Progenitor cell of endocrine pancreas (in vitro differentiated cells): ENCODE results near the gene NEBL. TPM values are rescaled to one million over a fixed set of nuclear protein-coding genes. Genes with fewer than 3 reads are reported as not detected.

ENCODE experiments used
- DNase-seq: peaks from one replicate; pipeline ENCODE4 v3.0.0; 2021; ENCODE audit warnings: low spot score; ENCODE audit not compliant: unreplicated experiment
- H3K27ac Mint-ChIP-seq: 2 replicates; pipeline ENCODE4 v1.8.0; 2021; ENCODE audit warnings: mild to moderate bottlenecking, moderate library complexity, mixed read lengths
- H3K27me3 Mint-ChIP-seq: 2 replicates; pipeline ENCODE4 v1.8.0; 2021; ENCODE audit warnings: mixed read lengths
- H3K36me3 Mint-ChIP-seq: 2 replicates; pipeline ENCODE4 v1.8.0; 2022; ENCODE audit warnings: mixed read lengths; ENCODE audit not compliant: insufficient read depth
- H3K4me1 Mint-ChIP-seq: 2 replicates; pipeline ENCODE4 v1.8.0; 2021; ENCODE audit warnings: low read depth, mixed read lengths
- H3K4me3 Mint-ChIP-seq: 2 replicates; pipeline ENCODE4 v1.8.0; 2021; ENCODE audit warnings: low read depth, mild to moderate bottlenecking, moderate library complexity, mixed read lengths
- H3K9me3 Mint-ChIP-seq: 2 replicates; pipeline ENCODE4 v1.8.0; 2021; ENCODE audit warnings: low read depth, mixed read lengths
- total RNA-seq: library from RNA; stranded (reverse); gene quantifications from 2 replicates; pipeline ENCODE4 v1.2.1, GENCODE V29; 2021
- TF ChIP-seq, protein P1 (sequence below): fragments of 200-600 bp; sonication (generic); IDR thresholded peaks from one replicate; pipeline ENCODE4 v1.5.0; 2021; ENCODE audit warnings: antibody characterized with exemption, mild to moderate bottlenecking; ENCODE audit not compliant: unreplicated experiment

Gene NEBL
- total RNA-seq, 1 donor from 2014 or later = 13.2 TPM

GRCh38 chr10:20806487-20806886 lies 90.6 kb downstream of the NEBL start:
- Mint-ChIP-seq H3K4me3 (no peak overlapping the region), H3K9me3 (peaks cover 3% of the 10 kb centered on the region), H3K4me1 (peaks cover 7% of the 10 kb centered on the region), H3K36me3 (no peaks in the 10 kb centered on the region), H3K27me3 (no peaks in the 10 kb centered on the region), H3K27ac (no peak overlapping the region)
- no peak for DNase-seq
- TF ChIP-seq, protein P1, sequence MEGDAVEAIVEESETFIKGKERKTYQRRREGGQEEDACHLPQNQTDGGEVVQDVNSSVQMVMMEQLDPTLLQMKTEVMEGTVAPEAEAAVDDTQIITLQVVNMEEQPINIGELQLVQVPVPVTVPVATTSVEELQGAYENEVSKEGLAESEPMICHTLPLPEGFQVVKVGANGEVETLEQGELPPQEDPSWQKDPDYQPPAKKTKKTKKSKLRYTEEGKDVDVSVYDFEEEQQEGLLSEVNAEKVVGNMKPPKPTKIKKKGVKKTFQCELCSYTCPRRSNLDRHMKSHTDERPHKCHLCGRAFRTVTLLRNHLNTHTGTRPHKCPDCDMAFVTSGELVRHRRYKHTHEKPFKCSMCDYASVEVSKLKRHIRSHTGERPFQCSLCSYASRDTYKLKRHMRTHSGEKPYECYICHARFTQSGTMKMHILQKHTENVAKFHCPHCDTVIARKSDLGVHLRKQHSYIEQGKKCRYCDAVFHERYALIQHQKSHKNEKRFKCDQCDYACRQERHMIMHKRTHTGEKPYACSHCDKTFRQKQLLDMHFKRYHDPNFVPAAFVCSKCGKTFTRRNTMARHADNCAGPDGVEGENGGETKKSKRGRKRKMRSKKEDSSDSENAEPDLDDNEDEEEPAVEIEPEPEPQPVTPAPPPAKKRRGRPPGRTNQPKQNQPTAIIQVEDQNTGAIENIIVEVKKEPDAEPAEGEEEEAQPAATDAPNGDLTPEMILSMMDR = no peak

- DNase-seq = no peak
- no peaks in the 10 kb centered on the region for H3K9me3 Mint-ChIP-seq
- peaks cover 5% of the 10 kb centered on the region for H3K4me1 Mint-ChIP-seq
Measured at GRCh38 chr10:20797290-20797689, 99.8 kb downstream of the NEBL start.

GRCh38 chr10:20795391-20795790 lies 101.7 kb downstream of the NEBL start:
- Mint-ChIP-seq H3K9me3 (no peaks in the 10 kb centered on the region), H3K36me3 (no peaks in the 10 kb centered on the region), H3K4me3 (no peak overlapping the region), H3K27me3 (no peaks in the 10 kb centered on the region), H3K27ac (no peak overlapping the region), H3K4me1 (peaks cover 5% of the 10 kb centered on the region)
- no peak for DNase-seq
- TF ChIP-seq, protein P1 = no peak

More at GRCh38 chr10:20797290-20797689, 99.8 kb downstream of the NEBL start:
- Mint-ChIP-seq H3K36me3 (no peaks in the 10 kb centered on the region), H3K4me3 (no peak overlapping the region), H3K27ac (no peak overlapping the region), H3K27me3 (no peaks in the 10 kb centered on the region)
- TF ChIP-seq, protein P1 = no peak

- no peak for DNase-seq
- H3K4me3 Mint-ChIP-seq = no peak overlapping the region
- H3K27me3 Mint-ChIP-seq = no peaks in the 10 kb centered on the region
- H3K27ac Mint-ChIP-seq = no peak overlapping the region
- H3K4me1 Mint-ChIP-seq = no peaks in the 10 kb centered on the region
- TF ChIP-seq, protein P1 = no peak
- H3K36me3 Mint-ChIP-seq = peaks cover 1% of the 10 kb centered on the region
- H3K9me3 Mint-ChIP-seq = no peaks in the 10 kb centered on the region
Measured at GRCh38 chr10:20785174-20785573, 111.9 kb downstream of the NEBL start.

DNA sequence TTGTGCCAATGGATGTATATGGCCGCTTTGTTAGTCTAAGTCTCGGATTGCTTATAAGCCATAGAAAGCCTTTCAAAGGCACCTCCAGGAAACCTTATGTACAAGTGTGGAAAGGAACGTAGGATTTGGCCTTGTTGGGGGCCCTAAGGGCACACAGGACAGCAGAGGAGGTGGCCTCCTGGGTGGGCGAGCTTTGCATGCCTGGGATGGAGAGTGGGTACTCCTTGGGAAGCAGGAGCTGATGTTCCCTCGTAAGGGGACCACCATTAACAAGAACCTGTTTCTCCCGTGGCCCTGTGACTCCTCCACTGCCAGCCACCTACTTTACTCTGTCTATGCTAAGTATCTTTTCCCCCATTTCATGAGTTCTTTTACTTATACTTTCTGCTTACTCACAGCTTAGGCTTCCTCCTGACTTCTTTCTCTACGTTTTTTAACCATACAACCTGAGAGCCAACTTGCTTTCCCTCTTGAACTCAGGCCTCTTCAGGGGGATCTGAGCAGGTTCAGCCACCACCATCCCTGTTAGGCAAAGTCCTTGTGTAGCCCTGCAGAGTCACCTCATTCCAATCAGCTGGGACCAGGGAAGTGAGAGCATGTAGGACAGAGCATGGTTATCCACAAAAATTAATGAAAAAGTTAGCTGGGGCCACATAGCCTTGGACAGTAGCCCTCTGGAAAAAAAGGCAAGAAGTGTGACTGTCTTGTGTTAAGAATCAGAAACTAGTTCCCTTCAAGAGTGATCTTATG lies 118.9 kb downstream of the NEBL start:
- Mint-ChIP-seq H3K9me3 (no peaks in the 10 kb centered on the region), H3K27ac (no peak overlapping the region), H3K36me3 (peaks cover 1% of the 10 kb centered on the region), H3K4me3 (no peak overlapping the region), H3K4me1 (peaks cover 7% of the 10 kb centered on the region), H3K27me3 (no peaks in the 10 kb centered on the region)
- TF ChIP-seq, protein P1 = no peak
- DNase-seq = no peak
